Activated naive CD8-positive, alpha-beta T cell treated with anti-CD3 and anti-CD28 coated beads for 36 hours (primary cell): ENCODE data around the gene ZBTB20. TPM values are rescaled to one million over a fixed set of nuclear protein-coding genes. Genes with fewer than 3 reads are reported as not detected.

Source experiments
- DNase-seq: peaks from one replicate; pipeline ENCODE4 v3.0.0; 2021
- H3K27ac Mint-ChIP-seq: one replicate; pipeline ENCODE4 v1.8.0; 2022; ENCODE audit warnings: mild to moderate bottlenecking, moderate library complexity, mixed read lengths
- H3K27me3 Mint-ChIP-seq: one replicate; pipeline ENCODE4 v1.8.0; 2022; ENCODE audit warnings: mild to moderate bottlenecking, mixed read lengths
- H3K36me3 Mint-ChIP-seq: one replicate; pipeline ENCODE4 v1.8.0; 2021; ENCODE audit warnings: mild to moderate bottlenecking, mixed read lengths
- H3K4me1 Mint-ChIP-seq: one replicate; pipeline ENCODE4 v1.8.0; 2021; ENCODE audit warnings: mixed read lengths
- H3K4me3 Mint-ChIP-seq: one replicate; pipeline ENCODE4 v1.8.0; 2022; ENCODE audit warnings: mild to moderate bottlenecking, moderate library complexity, mixed read lengths
- H3K9me3 Mint-ChIP-seq: one replicate; pipeline ENCODE4 v1.8.0; 2022; ENCODE audit warnings: mixed read lengths
- total RNA-seq, 2 experiments: library from RNA; stranded (reverse); gene quantifications; one replicate each; pipeline ENCODE4 v1.2.3, GENCODE V29; 2021

ZBTB20 gene
- total RNA-seq, 2 experiments from 2014 or later: 3.5 to 4.5 TPM

DNA sequence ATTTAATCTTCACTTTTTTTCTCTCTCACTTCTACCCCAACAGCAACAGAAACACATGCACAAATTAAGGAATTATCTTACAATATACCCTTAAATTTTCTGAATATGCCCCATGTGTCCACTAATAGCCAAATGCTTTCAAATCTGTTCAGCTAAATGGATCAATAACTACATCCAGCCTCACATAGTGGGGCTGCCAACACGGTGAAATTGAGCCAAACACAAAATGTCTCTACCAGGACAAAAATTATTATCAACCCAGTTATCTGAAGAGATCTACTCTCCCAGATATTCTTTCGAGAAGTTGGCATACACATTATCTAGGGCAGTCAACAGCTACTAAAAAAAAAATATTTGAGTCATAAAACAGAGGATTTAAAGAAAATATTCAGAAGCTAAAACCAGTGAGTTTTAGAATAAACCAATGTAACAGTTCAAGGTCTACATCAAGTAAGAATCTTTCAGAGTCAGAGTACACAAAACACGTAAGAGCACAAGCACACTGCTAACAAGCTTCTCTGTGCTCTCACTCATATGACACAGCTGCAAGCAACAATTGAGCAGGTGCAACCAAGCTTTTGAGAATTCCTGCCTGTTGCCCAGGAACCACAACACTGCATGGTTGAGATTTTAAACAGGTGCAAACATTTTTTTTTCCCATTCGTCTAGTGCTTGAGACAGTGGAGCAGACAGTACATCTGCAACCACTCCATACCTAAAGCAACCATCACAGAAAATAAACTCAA lies 247.7 kb downstream of the ZBTB20 start:
- H3K4me3 Mint-ChIP-seq: no peak overlapping the region
- H3K27me3 Mint-ChIP-seq: no peaks in the 10 kb centered on the region
- no peaks in the 10 kb centered on the region for H3K9me3 Mint-ChIP-seq
- no peak for DNase-seq
- no peak overlapping the region for H3K27ac Mint-ChIP-seq
- H3K36me3 Mint-ChIP-seq: peaks cover 6% of the 10 kb centered on the region
- H3K4me1 Mint-ChIP-seq: peaks cover 14% of the 10 kb centered on the region

- Mint-ChIP-seq H3K36me3 (peaks cover 6% of the 10 kb centered on the region), H3K4me1 (peaks cover 5% of the 10 kb centered on the region), H3K4me3 (no peak overlapping the region), H3K27me3 (no peaks in the 10 kb centered on the region), H3K27ac (no peak overlapping the region), H3K9me3 (no peaks in the 10 kb centered on the region)
- no peak for DNase-seq
Observed at GRCh38 chr3:114896978-114897377, 250.1 kb downstream of the ZBTB20 start.

DNA sequence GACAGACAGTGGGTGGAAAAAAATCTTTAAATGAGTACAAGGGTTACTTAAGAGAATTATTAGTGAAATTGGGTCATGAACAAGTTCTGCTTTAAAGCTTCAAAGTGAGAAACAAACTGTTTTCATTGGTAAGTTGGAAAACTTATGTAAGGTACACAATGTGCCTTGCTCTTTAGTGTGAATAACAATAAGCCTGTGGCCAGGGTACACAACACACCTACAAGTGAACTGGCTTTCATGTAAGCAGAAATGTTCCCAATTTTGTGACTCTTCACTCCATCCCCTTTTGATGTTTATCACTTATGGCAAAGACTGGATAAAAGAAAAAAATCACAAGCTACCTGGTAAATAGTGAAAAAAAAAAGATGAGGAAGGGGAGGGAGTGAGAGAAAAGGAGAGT lies 253.7 kb downstream of the ZBTB20 start:
- no peak overlapping the region for H3K4me3 Mint-ChIP-seq
- H3K36me3 Mint-ChIP-seq: peaks cover 2% of the 10 kb centered on the region
- H3K27ac Mint-ChIP-seq: no peak overlapping the region
- no peak for DNase-seq
- H3K27me3 Mint-ChIP-seq: no peaks in the 10 kb centered on the region
- no peaks in the 10 kb centered on the region for H3K4me1 Mint-ChIP-seq
- no peaks in the 10 kb centered on the region for H3K9me3 Mint-ChIP-seq

GRCh38 chr3:114892880-114893279 lies 254.2 kb downstream of the ZBTB20 start:
- Mint-ChIP-seq H3K36me3 (peaks cover 2% of the 10 kb centered on the region), H3K4me1 (no peaks in the 10 kb centered on the region), H3K4me3 (no peak overlapping the region), H3K27ac (no peak overlapping the region), H3K9me3 (no peaks in the 10 kb centered on the region), H3K27me3 (no peaks in the 10 kb centered on the region)
- no peak for DNase-seq

DNA sequence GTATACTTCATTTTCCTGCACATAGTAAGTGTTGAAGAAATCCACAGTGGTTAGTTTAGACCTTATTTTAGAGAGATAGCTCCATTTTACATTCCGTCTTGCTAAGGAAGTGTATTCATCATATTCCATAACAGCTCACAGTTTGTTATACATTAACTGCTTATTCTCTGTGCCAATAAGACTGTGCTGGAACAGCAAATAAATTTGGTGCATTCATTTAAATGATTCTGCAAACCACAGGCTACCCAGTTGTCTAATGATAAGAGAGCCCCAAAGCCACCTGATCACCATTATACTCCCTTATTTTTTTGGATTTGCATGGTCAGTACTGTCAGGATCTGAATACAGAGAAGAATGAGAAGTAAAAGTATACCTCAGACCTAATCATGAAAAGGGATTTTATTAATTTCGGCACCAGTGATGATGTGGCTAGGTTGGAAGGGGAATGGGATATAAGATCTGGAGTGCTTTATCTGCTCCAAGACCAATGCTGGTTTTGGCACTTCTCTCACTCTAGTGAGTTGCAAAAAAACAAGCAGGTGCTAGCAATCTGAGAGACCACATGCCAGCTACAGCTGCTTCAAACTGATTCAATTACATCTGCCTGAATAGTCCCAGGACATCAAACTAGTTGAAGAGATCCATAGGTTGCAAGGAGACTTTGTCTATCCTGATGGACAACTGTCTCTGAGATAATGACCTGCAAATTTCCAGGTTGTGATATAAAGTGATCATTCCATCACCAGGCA lies 254.8 kb downstream of the ZBTB20 start:
- no peak for DNase-seq
- H3K27me3 Mint-ChIP-seq: no peaks in the 10 kb centered on the region
- H3K36me3 Mint-ChIP-seq: peaks cover 2% of the 10 kb centered on the region
- H3K4me3 Mint-ChIP-seq: no peak overlapping the region
- no peaks in the 10 kb centered on the region for H3K9me3 Mint-ChIP-seq
- no peaks in the 10 kb centered on the region for H3K4me1 Mint-ChIP-seq
- H3K27ac Mint-ChIP-seq: no peak overlapping the region

GRCh38 chr3:114887806-114888205 lies 259.3 kb downstream of the ZBTB20 start:
- Mint-ChIP-seq H3K9me3 (no peaks in the 10 kb centered on the region), H3K4me1 (peaks cover 4% of the 10 kb centered on the region), H3K36me3 (no peaks in the 10 kb centered on the region)

DNA sequence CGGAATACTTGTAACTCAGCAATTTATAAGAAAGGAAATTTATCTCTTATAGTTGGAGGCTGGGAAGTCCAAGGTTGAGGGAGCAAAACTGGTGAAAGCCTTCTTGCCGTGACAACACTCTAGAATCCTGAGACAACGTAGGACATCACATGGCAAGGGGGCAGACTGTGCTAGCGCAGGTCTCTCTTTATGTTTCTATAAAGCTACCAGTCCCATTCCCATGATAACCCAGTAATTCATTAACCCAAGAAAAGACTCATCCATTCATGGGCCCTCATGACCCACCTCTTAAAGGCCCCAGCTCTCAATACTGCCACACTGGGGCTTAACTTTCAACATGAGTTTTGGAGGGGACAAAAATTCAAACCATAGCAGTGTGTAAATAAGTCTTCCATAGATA lies 260.2 kb downstream of the ZBTB20 start:
- no peak overlapping the region for H3K27ac Mint-ChIP-seq
- H3K27me3 Mint-ChIP-seq: no peaks in the 10 kb centered on the region
- H3K36me3 Mint-ChIP-seq: no peaks in the 10 kb centered on the region
- no peak overlapping the region for H3K4me3 Mint-ChIP-seq
- peaks cover 4% of the 10 kb centered on the region for H3K4me1 Mint-ChIP-seq
- no peak for DNase-seq
- no peaks in the 10 kb centered on the region for H3K9me3 Mint-ChIP-seq

More at GRCh38 chr3:114887806-114888205, 259.3 kb downstream of the ZBTB20 start:
- Mint-ChIP-seq H3K4me3 (no peak overlapping the region), H3K27ac (no peak overlapping the region), H3K27me3 (no peaks in the 10 kb centered on the region)
- no peak for DNase-seq

DNA sequence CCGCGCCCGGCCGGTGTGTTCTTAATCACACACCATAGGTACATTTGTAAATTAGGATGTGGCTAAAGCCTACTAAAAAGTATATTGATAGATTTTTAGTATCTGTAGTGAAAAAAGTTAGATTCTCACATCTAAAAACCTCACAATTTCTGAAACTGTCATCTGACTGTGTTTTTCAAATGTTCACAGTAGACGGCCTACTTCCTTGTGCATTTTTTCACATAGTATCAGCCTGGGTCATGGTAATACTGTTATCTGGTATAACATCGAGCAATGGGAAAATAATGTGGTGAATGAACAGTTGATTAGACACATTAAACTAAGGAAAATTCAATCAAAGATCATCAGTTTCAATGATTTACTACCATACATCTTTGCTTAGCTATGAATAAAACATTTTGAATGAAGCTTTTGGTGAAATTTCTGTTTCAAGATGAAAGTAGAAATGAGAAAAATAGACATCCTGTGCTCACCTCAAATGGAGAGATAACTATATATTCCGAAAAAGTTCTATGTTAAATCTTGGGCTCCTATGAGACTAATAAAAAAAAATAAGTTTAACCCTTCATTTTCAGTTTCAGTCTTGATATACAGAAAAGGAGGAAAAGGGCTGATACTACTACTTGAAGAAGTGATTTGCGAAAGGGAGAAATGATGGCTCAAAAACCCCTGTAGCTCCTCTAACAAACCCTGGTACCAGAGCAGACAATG lies 262.7 kb downstream of the ZBTB20 start:
- no peak overlapping the region for H3K27ac Mint-ChIP-seq
- no peak overlapping the region for H3K4me3 Mint-ChIP-seq
- H3K9me3 Mint-ChIP-seq: no peaks in the 10 kb centered on the region
- no peak for DNase-seq
- no peaks in the 10 kb centered on the region for H3K27me3 Mint-ChIP-seq
- H3K4me1 Mint-ChIP-seq: peaks cover 7% of the 10 kb centered on the region
- peaks cover 3% of the 10 kb centered on the region for H3K36me3 Mint-ChIP-seq

- Mint-ChIP-seq H3K4me3 (no peak overlapping the region), H3K9me3 (no peaks in the 10 kb centered on the region), H3K27ac (no peak overlapping the region), H3K27me3 (no peaks in the 10 kb centered on the region), H3K4me1 (peaks cover 17% of the 10 kb centered on the region), H3K36me3 (peaks cover 3% of the 10 kb centered on the region)
- no peak for DNase-seq
Observed at GRCh38 chr3:114880078-114880477, 267.0 kb downstream of the ZBTB20 start.

GRCh38 chr3:114879059-114880031 lies 267.7 kb downstream of the ZBTB20 start:
- Mint-ChIP-seq H3K4me3 (no peak overlapping the region), H3K4me1 (peaks cover 17% of the 10 kb centered on the region), H3K27me3 (no peaks in the 10 kb centered on the region), H3K36me3 (peaks cover 3% of the 10 kb centered on the region), H3K9me3 (no peaks in the 10 kb centered on the region), H3K27ac (no peak overlapping the region)
- DNase-seq: no peak

- no peaks in the 10 kb centered on the region for H3K27me3 Mint-ChIP-seq
- H3K4me3 Mint-ChIP-seq: no peak overlapping the region
- peaks cover 3% of the 10 kb centered on the region for H3K36me3 Mint-ChIP-seq
- no peak overlapping the region for H3K27ac Mint-ChIP-seq
- no peak for DNase-seq
- no peaks in the 10 kb centered on the region for H3K9me3 Mint-ChIP-seq
- H3K4me1 Mint-ChIP-seq: peaks cover 15% of the 10 kb centered on the region
Observed at GRCh38 chr3:114878114-114878839, 268.8 kb downstream of the ZBTB20 start.

DNA sequence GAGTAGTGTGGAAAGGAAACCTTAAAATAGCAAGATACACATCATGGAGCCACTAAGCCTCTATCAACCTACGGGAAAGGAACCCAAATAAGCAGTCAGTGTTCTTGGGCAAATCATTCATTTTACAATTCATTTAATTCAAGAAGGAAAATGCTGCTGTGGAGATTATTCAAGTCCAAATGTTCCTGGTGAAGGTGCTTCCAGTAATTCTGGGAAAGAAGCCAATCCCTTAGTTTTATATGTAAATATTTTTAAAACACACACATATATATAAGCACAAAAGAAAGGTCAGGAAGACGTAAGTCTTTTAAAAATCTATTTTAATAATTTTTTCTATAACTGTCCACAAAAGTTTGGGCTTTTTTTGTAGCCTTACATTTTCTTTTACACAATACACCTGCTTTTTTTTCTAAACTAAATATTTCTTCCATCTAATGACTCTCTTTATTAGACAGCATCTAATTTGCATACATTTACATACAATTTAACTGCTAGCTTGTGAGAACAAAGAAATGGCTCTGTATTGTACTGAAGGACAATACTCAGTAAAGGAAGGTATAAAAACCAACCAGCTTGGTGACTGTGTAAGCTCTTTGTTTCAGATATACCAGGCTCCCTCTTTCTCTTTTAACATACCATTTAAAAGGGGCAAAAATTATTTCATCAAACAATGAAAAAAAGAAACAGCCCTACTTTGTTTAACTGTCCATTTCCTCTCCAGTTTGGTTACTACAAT lies 269.5 kb downstream of the ZBTB20 start:
- H3K36me3 Mint-ChIP-seq: peaks cover 3% of the 10 kb centered on the region
- H3K27ac Mint-ChIP-seq: no peak overlapping the region
- no peak overlapping the region for H3K4me3 Mint-ChIP-seq
- no peak for DNase-seq
- H3K4me1 Mint-ChIP-seq: peaks cover 13% of the 10 kb centered on the region
- H3K27me3 Mint-ChIP-seq: no peaks in the 10 kb centered on the region
- H3K9me3 Mint-ChIP-seq: no peaks in the 10 kb centered on the region

GRCh38 chr3:114874522-114874971 lies 272.5 kb downstream of the ZBTB20 start:
- H3K27me3 Mint-ChIP-seq: no peaks in the 10 kb centered on the region
- H3K36me3 Mint-ChIP-seq: peaks cover 12% of the 10 kb centered on the region

More at GRCh38 chr3:114874522-114874971, 272.5 kb downstream of the ZBTB20 start:
- Mint-ChIP-seq H3K9me3 (no peaks in the 10 kb centered on the region), H3K4me1 (peaks cover 14% of the 10 kb centered on the region), H3K27ac (no peak overlapping the region), H3K4me3 (no peak overlapping the region)
- DNase-seq: no peak
